ENCODE results near the gene C10orf95. TPM values are rescaled to one million over a fixed set of nuclear protein-coding genes. Genes with fewer than 3 reads are reported as not detected.

C10orf95 gene
- total and polyA plus RNA-seq, 2 donors (not counting 3 experiments of a cell fraction or from before 2014, with no cell fraction given) = 0.08 TPM; not detected in 1

DNA sequence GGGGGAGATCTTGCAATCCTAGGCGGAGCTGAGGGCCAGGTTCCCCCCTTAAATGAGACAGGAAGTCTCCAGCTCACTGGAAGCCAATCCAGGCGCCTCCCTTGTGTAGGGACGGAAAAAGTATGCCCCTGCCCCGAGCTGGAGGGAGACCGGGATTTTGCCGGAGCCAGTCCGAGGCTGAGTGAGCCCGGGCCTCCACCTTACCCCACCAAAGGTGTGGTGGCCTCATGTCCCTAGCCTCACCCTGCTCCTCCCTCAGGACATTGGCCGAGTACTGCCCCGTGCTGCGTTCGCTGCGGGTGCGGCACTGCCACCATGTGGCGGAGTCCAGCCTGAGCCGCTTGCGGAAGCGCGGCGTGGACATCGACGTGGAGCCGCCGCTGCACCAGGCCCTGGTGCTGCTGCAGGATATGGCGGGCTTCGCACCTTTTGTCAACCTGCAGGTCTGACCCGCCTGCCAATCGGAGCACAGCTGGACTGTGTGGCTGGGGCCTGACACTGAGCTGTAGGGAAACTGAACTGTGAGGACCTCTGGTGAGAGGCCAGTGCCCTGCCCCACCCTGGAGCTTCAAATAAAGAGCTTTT, 28.7 kb downstream of the C10orf95 start:
- intact Hi-C loops (cut with micrococcal nuclease) (loop anchor here (1.0 to 5.0 kb wide), 8 partner anchors 10 to 253 kb away; partner anchors contain the start of genes ACTR1A, CUEDC2 and SUFU), dilution Hi-C loops (cut with MboI; ENCODE audit: extremely low pct_ligation_motif_present, low sequenced_read_pairs) (no loop called here)
- ChIA-PET POLR2A (interaction anchor here (0.6 to 0.9 kb wide), 3 partner anchors 80 to 253 kb away, joined by 3 to 4 read pairs (median 3); partner anchors contain the start of gene ACTR1A), CTCF (interaction anchor here (0.6 to 6.5 kb wide), 19 partner anchors 8 to 253 kb away, joined by 3 to 74 read pairs (median 7); partner anchors contain the start of genes C10orf95, CUEDC2, ELOVL3 and NFKB2)
- Histone ChIP-seq H3K4me2 (ENCODE audit: insufficient read depth, low read length) (peak overlapping the region; percentile 67), H3K36me3 (ENCODE audit: control insufficient read depth in 2 of 2, extremely low read depth in 1 of 2, insufficient read depth in 2 of 2, low read length in 2 of 2) (peaks cover 0 to 9% of the 10 kb centered on the region in 2 experiments), H3K27ac (ENCODE audit: insufficient read depth, low read depth, low read length) (no peak overlapping the region), H4K20me1 (replicated peaks; ENCODE audit: control insufficient read depth, extremely low read depth, insufficient read depth, low read length) (no peaks in the 10 kb centered on the region), H3K4me3 (replicated peaks in 1 of 3; ENCODE audit: insufficient read depth in 1 of 3, low read depth in 1 of 3, low read length in 3 of 3) (peak overlapping the region in 2 of 3 experiments; percentile 70 to 73), H3K9ac (replicated peaks; ENCODE audit: extremely low read depth, insufficient read depth, low read length) (no peak overlapping the region), H3K4me1 (ENCODE audit: control insufficient read depth, extremely low read depth, insufficient read depth, low read length) (peaks cover 20% of the 10 kb centered on the region), H3K9me1 (replicated peaks; ENCODE audit: control insufficient read depth, extremely low read depth, insufficient read depth, low read length) (no peaks in the 10 kb centered on the region), H2AFZ (ENCODE audit: low read depth, low read length) (no peak overlapping the region), H3K27me3 (ENCODE audit: control insufficient read depth in 2 of 2, insufficient read depth in 2 of 2, low read length in 2 of 2) (peaks cover 3 to 7% of the 10 kb centered on the region in 2 experiments), H3K9me3 (replicated peaks; ENCODE audit: control insufficient read depth, insufficient read depth, low read length) (no peaks in the 10 kb centered on the region), H3K79me2 (ENCODE audit: control insufficient read depth, insufficient read depth, low read length) (no peaks in the 10 kb centered on the region)
- no TSS peak for BruUV-seq (replicated peaks)
- DNase-seq (ENCODE audit: low read depth, low spot score) = peak; percentile 73
- TF ChIP-seq POLR2AphosphoS5 (IDR thresholded peaks at IDR 0.05; ENCODE audit: insufficient read depth, low read depth, low read length) (peak; percentile 55), EZH2 (IDR thresholded peaks at IDR 0.05; ENCODE audit: borderline replicate concordance, low read depth, low read length, severe bottlenecking) (no peak), MYC (IDR thresholded peaks at IDR 0.05; ENCODE audit: low read depth, low read length) (peak; percentile 69), POLR2A (IDR thresholded peaks at IDR 0.05; ENCODE audit: low read depth, low read length) (peak; percentile 47)
- TF ChIP-seq, protein P1, sequence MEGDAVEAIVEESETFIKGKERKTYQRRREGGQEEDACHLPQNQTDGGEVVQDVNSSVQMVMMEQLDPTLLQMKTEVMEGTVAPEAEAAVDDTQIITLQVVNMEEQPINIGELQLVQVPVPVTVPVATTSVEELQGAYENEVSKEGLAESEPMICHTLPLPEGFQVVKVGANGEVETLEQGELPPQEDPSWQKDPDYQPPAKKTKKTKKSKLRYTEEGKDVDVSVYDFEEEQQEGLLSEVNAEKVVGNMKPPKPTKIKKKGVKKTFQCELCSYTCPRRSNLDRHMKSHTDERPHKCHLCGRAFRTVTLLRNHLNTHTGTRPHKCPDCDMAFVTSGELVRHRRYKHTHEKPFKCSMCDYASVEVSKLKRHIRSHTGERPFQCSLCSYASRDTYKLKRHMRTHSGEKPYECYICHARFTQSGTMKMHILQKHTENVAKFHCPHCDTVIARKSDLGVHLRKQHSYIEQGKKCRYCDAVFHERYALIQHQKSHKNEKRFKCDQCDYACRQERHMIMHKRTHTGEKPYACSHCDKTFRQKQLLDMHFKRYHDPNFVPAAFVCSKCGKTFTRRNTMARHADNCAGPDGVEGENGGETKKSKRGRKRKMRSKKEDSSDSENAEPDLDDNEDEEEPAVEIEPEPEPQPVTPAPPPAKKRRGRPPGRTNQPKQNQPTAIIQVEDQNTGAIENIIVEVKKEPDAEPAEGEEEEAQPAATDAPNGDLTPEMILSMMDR (IDR thresholded peaks at IDR 0.05; ENCODE audit: extremely low read depth in 1 of 2, insufficient read depth in 1 of 2, low read depth in 1 of 2, low read length in 2 of 2) = peak; percentile 88 to 92
- TF ChIP-seq, protein P2, sequence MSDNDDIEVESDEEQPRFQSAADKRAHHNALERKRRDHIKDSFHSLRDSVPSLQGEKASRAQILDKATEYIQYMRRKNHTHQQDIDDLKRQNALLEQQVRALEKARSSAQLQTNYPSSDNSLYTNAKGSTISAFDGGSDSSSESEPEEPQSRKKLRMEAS (IDR thresholded peaks at IDR 0.05; ENCODE audit: insufficient read depth, insufficient read length) = no peak
- FAIRE-seq = peak; percentile 89
